ENCODE measurements around the gene TIMP3. TPM values are rescaled to one million over a fixed set of nuclear protein-coding genes. Genes with fewer than 3 reads are reported as not detected.

The TIMP3 gene
- total RNA-seq, 2 donors from 2014 or later, result 6.3 to 17.1 TPM

DNA sequence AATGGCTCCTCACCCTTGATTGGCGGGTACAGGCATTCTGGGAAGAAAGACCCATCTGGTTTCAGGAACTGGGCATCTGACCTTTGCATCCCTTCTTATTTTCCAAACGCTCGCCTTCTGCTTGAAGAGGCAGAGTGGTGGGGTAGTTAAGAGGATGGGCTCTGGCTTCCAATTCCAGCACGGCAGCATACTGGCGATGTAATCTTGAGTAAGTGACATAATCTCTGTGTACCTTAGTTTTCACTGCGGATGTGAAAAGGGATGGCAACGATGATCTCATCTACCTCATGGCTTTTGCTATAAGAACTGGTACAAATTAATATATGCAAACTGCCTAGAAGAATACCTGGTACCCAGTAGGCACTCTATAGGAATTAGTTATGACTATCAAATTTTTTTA is 10.0 kb upstream of the TIMP3 start:
- 94 to 100% methylated on average over 5 to 7 of the region's 7 CpGs for WGBS, 2 experiments (ENCODE audit: insufficient coverage in 1 of 2, insufficient read length in 1 of 2)
- TF ChIP-seq, protein P1, sequence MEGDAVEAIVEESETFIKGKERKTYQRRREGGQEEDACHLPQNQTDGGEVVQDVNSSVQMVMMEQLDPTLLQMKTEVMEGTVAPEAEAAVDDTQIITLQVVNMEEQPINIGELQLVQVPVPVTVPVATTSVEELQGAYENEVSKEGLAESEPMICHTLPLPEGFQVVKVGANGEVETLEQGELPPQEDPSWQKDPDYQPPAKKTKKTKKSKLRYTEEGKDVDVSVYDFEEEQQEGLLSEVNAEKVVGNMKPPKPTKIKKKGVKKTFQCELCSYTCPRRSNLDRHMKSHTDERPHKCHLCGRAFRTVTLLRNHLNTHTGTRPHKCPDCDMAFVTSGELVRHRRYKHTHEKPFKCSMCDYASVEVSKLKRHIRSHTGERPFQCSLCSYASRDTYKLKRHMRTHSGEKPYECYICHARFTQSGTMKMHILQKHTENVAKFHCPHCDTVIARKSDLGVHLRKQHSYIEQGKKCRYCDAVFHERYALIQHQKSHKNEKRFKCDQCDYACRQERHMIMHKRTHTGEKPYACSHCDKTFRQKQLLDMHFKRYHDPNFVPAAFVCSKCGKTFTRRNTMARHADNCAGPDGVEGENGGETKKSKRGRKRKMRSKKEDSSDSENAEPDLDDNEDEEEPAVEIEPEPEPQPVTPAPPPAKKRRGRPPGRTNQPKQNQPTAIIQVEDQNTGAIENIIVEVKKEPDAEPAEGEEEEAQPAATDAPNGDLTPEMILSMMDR (conservative IDR thresholded peaks at IDR 0.05), result no peak

DNA sequence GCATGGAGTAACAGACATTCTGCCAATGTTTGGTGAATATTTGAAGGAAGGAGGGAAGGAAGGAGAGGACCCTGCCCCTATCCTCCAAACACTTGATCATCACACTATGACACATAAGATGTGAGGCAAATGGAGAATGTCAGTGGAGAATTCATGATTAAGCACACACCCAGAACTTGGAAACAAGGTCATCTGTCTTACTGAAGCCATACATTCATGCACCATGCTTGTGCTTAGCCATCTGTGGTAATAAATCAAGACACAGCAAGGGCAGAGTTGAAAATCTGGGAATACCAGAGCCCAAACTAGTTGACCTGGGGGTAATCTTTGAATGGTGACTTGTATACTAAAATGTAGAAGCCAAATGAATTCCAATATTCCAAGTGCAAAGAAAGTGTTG is 7.9 kb upstream of the TIMP3 start:
- Mint-ChIP-seq H3K27me3 (ENCODE audit: insufficient read depth) (peaks cover 5% of the 10 kb centered on the region), H3K9me3 (peaks cover 4% of the 10 kb centered on the region)
- H3K4me1 ChIP-seq (ENCODE audit: control insufficient read depth, insufficient read depth, low read length), result peaks cover 7% of the 10 kb centered on the region

More for the DNA sequence above, 10.0 kb upstream of the TIMP3 start:
- peaks cover 4% of the 10 kb centered on the region for H3K9me3 Mint-ChIP-seq
- H3K27ac ChIP-seq (ENCODE audit: low read depth, low read length), result no peak overlapping the region
- peaks cover 7% of the 10 kb centered on the region for H3K4me1 ChIP-seq (ENCODE audit: control insufficient read depth, insufficient read depth, low read length)
- H3K4me3 Mint-ChIP-seq, result no peak overlapping the region
- no peaks in the 10 kb centered on the region for H3K27me3 Mint-ChIP-seq (ENCODE audit: insufficient read depth)
- no peaks in the 10 kb centered on the region for H3K36me3 Mint-ChIP-seq (ENCODE audit: low read depth)
- H3K36me3 ChIP-seq (ENCODE audit: control insufficient read depth, insufficient read depth, low read length), result no peaks in the 10 kb centered on the region
- H3K27me3 ChIP-seq (ENCODE audit: control insufficient read depth, insufficient read depth, low read length, poor library complexity, severe bottlenecking), result no peaks in the 10 kb centered on the region
- no peak overlapping the region for H3K9ac ChIP-seq (ENCODE audit: extremely low read depth, low read length, poor library complexity, severe bottlenecking)
- peaks cover 21% of the 10 kb centered on the region for H3K4me1 Mint-ChIP-seq
- no peaks in the 10 kb centered on the region for H3K9me3 ChIP-seq (ENCODE audit: control insufficient read depth, low read length)
- H3K27ac Mint-ChIP-seq, result no peak overlapping the region
- H3K4me3 ChIP-seq (ENCODE audit: low read length), result no peak overlapping the region
- no peak for DNase-seq

DNA sequence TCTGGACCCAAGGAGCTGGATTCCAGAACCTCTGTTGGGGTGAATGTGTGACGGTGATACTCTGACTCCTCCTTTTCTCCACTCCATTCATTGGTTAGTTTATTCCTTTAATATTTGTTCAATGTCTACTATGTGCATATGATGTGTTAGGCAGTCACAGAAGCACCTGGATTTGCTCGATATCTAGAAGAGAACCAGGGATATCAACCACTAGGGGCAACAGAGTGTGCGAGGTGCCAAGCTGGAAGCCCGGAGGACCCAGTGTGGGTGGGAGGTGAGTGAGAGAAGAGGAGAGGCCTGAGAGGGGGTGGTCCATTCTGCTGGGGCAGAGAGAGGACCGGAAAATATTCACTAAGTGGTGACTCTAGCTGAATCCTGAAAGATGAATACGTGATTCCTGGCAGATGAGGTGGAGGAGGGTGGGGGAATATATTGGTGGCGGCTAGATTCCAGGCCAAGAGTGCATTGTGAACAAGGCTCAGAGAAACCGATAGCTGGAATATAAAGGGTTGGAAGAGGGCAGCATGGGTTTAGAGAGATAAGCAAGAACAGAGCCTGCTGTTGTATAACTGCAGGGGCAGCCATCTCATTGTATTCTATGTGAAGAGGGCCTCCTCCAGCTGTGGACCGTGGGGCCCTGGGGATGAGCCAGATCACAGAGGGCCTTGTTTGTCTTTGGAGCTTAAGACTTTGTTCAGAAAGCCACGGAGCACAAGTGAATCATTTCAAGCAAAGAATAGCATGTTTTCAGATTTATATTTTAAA is 6.9 kb upstream of the TIMP3 start:
- no peak overlapping the region for H3K9ac ChIP-seq (ENCODE audit: extremely low read depth, low read length, poor library complexity, severe bottlenecking)
- Mint-ChIP-seq H3K4me3 (no peak overlapping the region), H3K9me3 (peaks cover 4% of the 10 kb centered on the region), H3K36me3 (ENCODE audit: low read depth) (no peaks in the 10 kb centered on the region), H3K4me1 (peaks cover 25% of the 10 kb centered on the region), H3K27me3 (ENCODE audit: insufficient read depth) (peaks cover 5% of the 10 kb centered on the region), H3K27ac (peak overlapping the region; percentile 40)
- H3K4me1 ChIP-seq (ENCODE audit: control insufficient read depth, insufficient read depth, low read length), result peaks cover 7% of the 10 kb centered on the region
- no peaks in the 10 kb centered on the region for H3K36me3 ChIP-seq (ENCODE audit: control insufficient read depth, insufficient read depth, low read length)
- 80 to 85% methylated on average over 8 to 9 of the region's 10 CpGs for WGBS, 2 experiments (ENCODE audit: insufficient coverage in 1 of 2, insufficient read length in 1 of 2)
- no peaks in the 10 kb centered on the region for H3K9me3 ChIP-seq (ENCODE audit: control insufficient read depth, low read length)
- H3K4me3 ChIP-seq (ENCODE audit: low read length), result no peak overlapping the region
- no peaks in the 10 kb centered on the region for H3K27me3 ChIP-seq (ENCODE audit: control insufficient read depth, insufficient read depth, low read length, poor library complexity, severe bottlenecking)
- TF ChIP-seq, protein P1 (conservative IDR thresholded peaks at IDR 0.05), result peak; percentile 71
- peak; percentile 68 for DNase-seq
- no peak overlapping the region for H3K27ac ChIP-seq (ENCODE audit: low read depth, low read length)

More for the DNA sequence above, 7.9 kb upstream of the TIMP3 start:
- Mint-ChIP-seq H3K4me1 (peaks cover 25% of the 10 kb centered on the region), H3K27ac (no peak overlapping the region), H3K36me3 (ENCODE audit: low read depth) (no peaks in the 10 kb centered on the region), H3K4me3 (no peak overlapping the region)
- TF ChIP-seq, protein P1 (conservative IDR thresholded peaks at IDR 0.05), result no peak
- H3K4me3 ChIP-seq (ENCODE audit: low read length), result no peak overlapping the region
- H3K27ac ChIP-seq (ENCODE audit: low read depth, low read length), result no peak overlapping the region
- no peak overlapping the region for H3K9ac ChIP-seq (ENCODE audit: extremely low read depth, low read length, poor library complexity, severe bottlenecking)
- DNase-seq, result no peak
- H3K36me3 ChIP-seq (ENCODE audit: control insufficient read depth, insufficient read depth, low read length), result no peaks in the 10 kb centered on the region
- H3K9me3 ChIP-seq (ENCODE audit: control insufficient read depth, low read length), result no peaks in the 10 kb centered on the region
- H3K27me3 ChIP-seq (ENCODE audit: control insufficient read depth, insufficient read depth, low read length, poor library complexity, severe bottlenecking), result no peaks in the 10 kb centered on the region
